ENCODE data around the gene PDE4D. TPM values are rescaled to one million over a fixed set of nuclear protein-coding genes. Genes with fewer than 3 reads are reported as not detected.

The PDE4D gene
- polyA plus RNA-seq, 1 donor (not counting 4 experiments of a cell fraction or from before 2014, with no cell fraction given), result 3.6 TPM

DNA sequence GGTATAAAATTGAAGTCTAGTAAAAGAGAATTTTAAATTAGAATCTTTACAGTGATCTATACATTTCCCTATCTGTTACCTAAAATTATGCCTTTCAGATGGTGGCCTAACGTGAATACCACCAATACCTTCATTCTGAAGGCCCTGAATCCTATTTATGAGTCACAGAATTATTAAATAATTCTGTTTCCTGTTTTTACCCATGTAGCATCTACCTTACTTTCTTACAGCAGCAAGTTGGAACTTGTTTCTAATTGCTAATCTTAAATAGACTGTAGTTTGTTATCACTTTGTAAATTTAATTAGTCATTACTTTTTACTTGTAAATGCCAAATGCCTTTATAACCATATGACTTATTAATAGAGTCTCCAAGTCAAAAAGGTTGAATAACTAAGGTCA lies 135.0 kb downstream of the PDE4D start:
- Histone ChIP-seq H3K36me3 (ENCODE audit: control insufficient read depth in 2 of 2, extremely low read depth in 1 of 2, insufficient read depth in 2 of 2, low read length in 2 of 2) (no peaks in the 10 kb centered on the region), H4K20me1 (ENCODE audit: control insufficient read depth, extremely low read depth, insufficient read depth, low read length) (no peaks in the 10 kb centered on the region), H3K4me3 (ENCODE audit: control insufficient read depth in 2 of 3, extremely low read depth in 1 of 3, insufficient read depth in 2 of 3, low read depth in 1 of 3, low read length in 3 of 3) (no peak overlapping the region), H3K27me3 (ENCODE audit: control insufficient read depth, extremely low read depth, insufficient read depth, low read length) (no peaks in the 10 kb centered on the region), H3K27ac (ENCODE audit: control insufficient read depth, insufficient read depth, low read length) (peak overlapping the region; percentile 95), H3K9ac (ENCODE audit: control insufficient read depth, extremely low read depth, insufficient read depth, low read length) (no peak overlapping the region), H2AFZ (ENCODE audit: control insufficient read depth, low read length) (no peak overlapping the region), H3K9me1 (ENCODE audit: control insufficient read depth, extremely low read depth, insufficient read depth, low read length) (peaks cover 3% of the 10 kb centered on the region), H3K9me3 (ENCODE audit: control insufficient read depth, low read depth, low read length) (no peaks in the 10 kb centered on the region), H3K4me2 (ENCODE audit: control insufficient read depth, extremely low read depth, insufficient read depth, low read depth, low read length) (peak overlapping the region; percentile 3), H3K4me1 (ENCODE audit: control insufficient read depth, extremely low read depth, insufficient read depth, low read length) (peaks cover 39% of the 10 kb centered on the region), H3K79me2 (ENCODE audit: control insufficient read depth, insufficient read depth, low read length) (peaks cover 7% of the 10 kb centered on the region)
- FAIRE-seq (peak; percentile 17), DNase-seq (ENCODE audit: low read depth, low spot score) (no peak)
- dilution Hi-C loops (cut with MboI; ENCODE audit: extremely low pct_ligation_motif_present, low sequenced_read_pairs), result no loop called here
- no peak for TF ChIP-seq EZH2 (IDR thresholded peaks at IDR 0.05; ENCODE audit: low read length)
- TF ChIP-seq, protein P1, sequence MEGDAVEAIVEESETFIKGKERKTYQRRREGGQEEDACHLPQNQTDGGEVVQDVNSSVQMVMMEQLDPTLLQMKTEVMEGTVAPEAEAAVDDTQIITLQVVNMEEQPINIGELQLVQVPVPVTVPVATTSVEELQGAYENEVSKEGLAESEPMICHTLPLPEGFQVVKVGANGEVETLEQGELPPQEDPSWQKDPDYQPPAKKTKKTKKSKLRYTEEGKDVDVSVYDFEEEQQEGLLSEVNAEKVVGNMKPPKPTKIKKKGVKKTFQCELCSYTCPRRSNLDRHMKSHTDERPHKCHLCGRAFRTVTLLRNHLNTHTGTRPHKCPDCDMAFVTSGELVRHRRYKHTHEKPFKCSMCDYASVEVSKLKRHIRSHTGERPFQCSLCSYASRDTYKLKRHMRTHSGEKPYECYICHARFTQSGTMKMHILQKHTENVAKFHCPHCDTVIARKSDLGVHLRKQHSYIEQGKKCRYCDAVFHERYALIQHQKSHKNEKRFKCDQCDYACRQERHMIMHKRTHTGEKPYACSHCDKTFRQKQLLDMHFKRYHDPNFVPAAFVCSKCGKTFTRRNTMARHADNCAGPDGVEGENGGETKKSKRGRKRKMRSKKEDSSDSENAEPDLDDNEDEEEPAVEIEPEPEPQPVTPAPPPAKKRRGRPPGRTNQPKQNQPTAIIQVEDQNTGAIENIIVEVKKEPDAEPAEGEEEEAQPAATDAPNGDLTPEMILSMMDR (optimal IDR thresholded peaks at IDR 0.05 in 1 of 3, IDR thresholded peaks at IDR 0.05 in 1 of 3, conservative IDR thresholded peaks at IDR 0.05 in 1 of 3; ENCODE audit: extremely low read depth in 1 of 3, insufficient read depth in 2 of 3, low read length in 3 of 3), result no peak

DNA sequence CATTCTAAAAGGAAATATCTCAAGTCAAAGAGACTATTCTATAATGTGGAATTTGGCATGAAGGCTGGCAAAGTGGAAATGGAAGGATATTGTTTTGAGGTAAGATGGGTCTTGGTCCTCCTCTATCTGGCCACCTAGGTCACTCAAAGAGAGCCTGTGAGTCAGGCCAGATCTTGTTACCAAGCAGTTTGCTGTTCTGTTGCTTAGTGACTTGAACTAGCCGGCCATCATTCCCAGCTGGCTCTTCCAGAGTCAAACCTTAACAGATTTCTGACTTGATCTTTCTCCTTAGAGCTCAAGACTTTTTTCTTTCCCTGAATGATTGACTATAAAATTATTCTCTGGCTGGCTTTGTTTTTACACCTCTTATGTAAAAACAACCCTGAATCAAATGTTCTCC lies 136.1 kb downstream of the PDE4D start:
- Histone ChIP-seq H2AFZ (ENCODE audit: control insufficient read depth, low read length) (no peak overlapping the region), H3K36me3 (ENCODE audit: control insufficient read depth in 2 of 2, extremely low read depth in 1 of 2, insufficient read depth in 2 of 2, low read length in 2 of 2) (no peaks in the 10 kb centered on the region), H3K9me3 (ENCODE audit: control insufficient read depth, low read depth, low read length) (no peaks in the 10 kb centered on the region), H3K79me2 (ENCODE audit: control insufficient read depth, insufficient read depth, low read length) (peaks cover 7% of the 10 kb centered on the region), H3K4me1 (ENCODE audit: control insufficient read depth, extremely low read depth, insufficient read depth, low read length) (peaks cover 36% of the 10 kb centered on the region), H3K27ac (ENCODE audit: control insufficient read depth, insufficient read depth, low read length) (peak overlapping the region; percentile 95), H3K4me3 (ENCODE audit: control insufficient read depth in 2 of 3, extremely low read depth in 1 of 3, insufficient read depth in 2 of 3, low read depth in 1 of 3, low read length in 3 of 3) (no peak overlapping the region), H4K20me1 (ENCODE audit: control insufficient read depth, extremely low read depth, insufficient read depth, low read length) (no peaks in the 10 kb centered on the region), H3K27me3 (ENCODE audit: control insufficient read depth, extremely low read depth, insufficient read depth, low read length) (no peaks in the 10 kb centered on the region), H3K4me2 (ENCODE audit: control insufficient read depth, extremely low read depth, insufficient read depth, low read depth, low read length) (no peak overlapping the region), H3K9ac (ENCODE audit: control insufficient read depth, extremely low read depth, insufficient read depth, low read length) (no peak overlapping the region), H3K9me1 (ENCODE audit: control insufficient read depth, extremely low read depth, insufficient read depth, low read length) (peaks cover 3% of the 10 kb centered on the region)
- DNase-seq (ENCODE audit: low read depth, low spot score) (no peak), FAIRE-seq (peak; percentile 46)
- TF ChIP-seq, protein P1 (optimal IDR thresholded peaks at IDR 0.05 in 1 of 3, IDR thresholded peaks at IDR 0.05 in 1 of 3, conservative IDR thresholded peaks at IDR 0.05 in 1 of 3; ENCODE audit: extremely low read depth in 1 of 3, insufficient read depth in 2 of 3, low read length in 3 of 3), result no peak
- TF ChIP-seq EZH2 (IDR thresholded peaks at IDR 0.05; ENCODE audit: low read length), result no peak
- dilution Hi-C loops (cut with MboI; ENCODE audit: extremely low pct_ligation_motif_present, low sequenced_read_pairs), result no loop called here
